Heart right ventricle (tissue), 16 donors: Measurements from ENCODE around the gene DGKB. TPM values are rescaled to one million over a fixed set of nuclear protein-coding genes. Genes with fewer than 3 reads are reported as not detected.

Source experiments
- ATAC-seq, 8 donors: fragments of 200-7000 bp; cut with Tn5 transposase; one replicate each; pipeline ENCODE4 v1.9.1; 2020; ENCODE audit warnings: mild to moderate bottlenecking in 8 of 8, moderate library complexity in 8 of 8, moderate number of reproducible peaks in 1 of 8
- DNase-seq, 2 donors: peaks; one replicate each; pipeline ENCODE4 v3.0.0-alpha.2; 2020
- H3K27ac ChIP-seq, 10 donors: fragments of 200-600 bp; sonication (generic) in 2 of 10; one replicate each; pipeline versions ENCODE4 v1.5.0 to v1.8.0; 2020 to 2022; ENCODE audit warnings: mild to moderate bottlenecking in 3 of 10
- H3K27me3 ChIP-seq, 7 donors: fragments of 200-600 bp; one replicate each; pipeline ENCODE4 v1.8.0; 2021 to 2022; ENCODE audit warnings: mild to moderate bottlenecking in 2 of 7
- H3K36me3 ChIP-seq, 9 donors: fragments of 200-600 bp; sonication (generic) in 1 of 9; one replicate each; pipeline versions ENCODE4 v1.5.0 to v1.8.0; 2020 to 2022; ENCODE audit warnings: mild to moderate bottlenecking in 2 of 9
- H3K4me1 ChIP-seq, 9 donors: fragments of 200-600 bp; sonication (generic) in 1 of 9; one replicate each; pipeline versions ENCODE4 v1.5.0 to v1.8.0; 2020 to 2022; ENCODE audit warnings: mild to moderate bottlenecking in 4 of 9
- H3K4me3 ChIP-seq, 10 donors: fragments of 200-600 bp; sonication (generic) in 2 of 10; one replicate each; pipeline versions ENCODE4 v1.5.0 to v1.8.0; 2020 to 2022; ENCODE audit warnings: mild to moderate bottlenecking in 7 of 10, moderate library complexity in 2 of 10
- H3K9me3 ChIP-seq, 11 donors: fragments of 200-600 bp in 10 of 11; sonication (generic) in 2 of 11; one replicate each; pipeline versions ENCODE4 v1.5.0 to v1.8.0; 2013 to 2022; ENCODE audit warnings: mild to moderate bottlenecking in 2 of 11, control low read depth in 1 of 11, moderate library complexity in 1 of 11
- WGBS, 2 donors: extraction: QIAGEN DNeasy Blood & Tissue Kit; methylation state at CpG; one replicate each; pipeline ENCODE4 v1.1.7; 2013; ENCODE audit warnings: inconsistent platforms in 1 of 2; 5-methylcytosine and 5-hydroxymethylcytosine counted together
- intact Hi-C, 10 donors: fragments of 100-400 bp; cut with DNase I; formaldehyde crosslinking; loops; one replicate each; pipeline versions ENCODE4 v1.11.1 to v1.14.2; 2022
- polyA plus RNA-seq, 2 donors: library from polyadenylated mRNA; stranded (reverse); fragments of 200-250 nt; gene quantifications; one replicate each; pipeline ENCODE4 v1.2.3, GENCODE V29; 2013
- total RNA-seq, 10 donors: library from RNA; stranded (reverse); fragmentation: NEBNext Ultra II Directional in 3 of 10; extraction: Animal tissue kit (Norgen Biotek cat#: 25700) in 3 of 10; gene quantifications; one replicate each; pipeline versions ENCODE4 v1.2.1 to v1.2.4, GENCODE V29; 2021 to 2023
- TF ChIP-seq, protein P1 (sequence below), 9 donors: fragments of 200-600 bp; sonication (generic) in 2 of 9; IDR thresholded peaks; one replicate each; pipeline versions ENCODE4 v1.5.0 to v1.8.0; 2021 to 2022; ENCODE audit warnings: antibody characterized with exemption in 9 of 9, mild to moderate bottlenecking in 5 of 9, moderate library complexity in 1 of 9
- donor health status: Arrhythmogenic right ventricular cardiomyopathy.
- donor health status: ischemic (EF 13 %, LVEDD 7.1; RV severe dilation, severe dysfunction).
- donor health status: healthy with polysubstance abuse.
- donor health status: DM: no; HTN: yes; CAD: no.
- donor health status: DM: no; HTN: no; CAD: no.
- donor health status: ischemic (EF 25% LVEDD 6.9; RV normal size, moderate dysfunction).
- donor health status: ischemic (EF 25% LVEDD 5.7; RV mildly dilated, moderate dysfunction).
- donor health status: healthy.
- donor health status: DM: yes; HTN: yes; CAD: no.
- donor health status: Ischemic cardiomyopathy.
- donor health status: ischemic (EF 35%, LVEDD 5.7; RV mildly dilated, moderate dysfunction).
- donor health status: nonischemic (EF 11% LVEDD 7.7; RV severe dilation, severe dysfunction).
- donor health status: DM: yes; HTN: yes; CAD: no.
- donor health status: PGD.
- donor health status: ischemic (EF 29% LVEDD 5.4; RV normal size, mild dysfunction).
- donor health status: nonischemic (EF 23%, LVEDD 6.1; RV moderate dilation, normal function).

DGKB gene
- total and polyA plus RNA-seq, 12 donors, result under 0.01 to 1.2 (median 0.77) TPM

DNA sequence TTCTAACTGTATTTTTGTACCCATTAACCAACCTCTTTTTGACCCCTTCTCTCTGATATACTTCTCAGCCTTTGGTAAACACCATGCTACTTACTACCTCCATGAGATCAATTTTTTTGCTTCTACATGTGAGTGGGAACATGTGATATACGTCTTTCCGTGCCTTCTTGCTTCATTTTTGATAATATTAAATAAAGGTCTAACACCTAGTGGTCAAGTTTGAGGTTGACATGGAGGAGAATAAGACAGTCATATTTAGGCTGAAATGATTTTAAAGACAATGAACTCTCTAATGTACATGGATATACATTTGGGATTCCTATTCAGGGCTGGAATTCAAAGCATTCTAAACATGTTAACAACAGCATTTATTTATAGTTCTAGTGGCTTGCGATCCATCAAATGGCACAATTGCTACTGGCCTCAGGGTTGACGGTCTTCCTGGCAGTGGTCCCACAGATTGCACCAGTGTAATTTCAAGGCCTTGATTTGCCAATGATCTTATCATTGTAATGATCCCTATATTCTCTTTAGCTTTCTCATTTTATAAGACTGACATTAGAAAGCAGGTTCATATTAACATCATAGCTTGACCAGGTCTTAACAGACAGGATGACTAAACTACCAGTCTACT lies 597.2 kb downstream of the DGKB start:
- TF ChIP-seq, protein P1, sequence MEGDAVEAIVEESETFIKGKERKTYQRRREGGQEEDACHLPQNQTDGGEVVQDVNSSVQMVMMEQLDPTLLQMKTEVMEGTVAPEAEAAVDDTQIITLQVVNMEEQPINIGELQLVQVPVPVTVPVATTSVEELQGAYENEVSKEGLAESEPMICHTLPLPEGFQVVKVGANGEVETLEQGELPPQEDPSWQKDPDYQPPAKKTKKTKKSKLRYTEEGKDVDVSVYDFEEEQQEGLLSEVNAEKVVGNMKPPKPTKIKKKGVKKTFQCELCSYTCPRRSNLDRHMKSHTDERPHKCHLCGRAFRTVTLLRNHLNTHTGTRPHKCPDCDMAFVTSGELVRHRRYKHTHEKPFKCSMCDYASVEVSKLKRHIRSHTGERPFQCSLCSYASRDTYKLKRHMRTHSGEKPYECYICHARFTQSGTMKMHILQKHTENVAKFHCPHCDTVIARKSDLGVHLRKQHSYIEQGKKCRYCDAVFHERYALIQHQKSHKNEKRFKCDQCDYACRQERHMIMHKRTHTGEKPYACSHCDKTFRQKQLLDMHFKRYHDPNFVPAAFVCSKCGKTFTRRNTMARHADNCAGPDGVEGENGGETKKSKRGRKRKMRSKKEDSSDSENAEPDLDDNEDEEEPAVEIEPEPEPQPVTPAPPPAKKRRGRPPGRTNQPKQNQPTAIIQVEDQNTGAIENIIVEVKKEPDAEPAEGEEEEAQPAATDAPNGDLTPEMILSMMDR (IDR thresholded peaks at IDR 0.05), result peak in 1 of 9 donors; percentile 26
- H3K9me3 ChIP-seq, result no peaks in the 10 kb centered on the region
- no peaks in the 10 kb centered on the region for H3K27me3 ChIP-seq
- H3K4me1 ChIP-seq, result peaks cover 0 to 6% (median 0%) of the 10 kb centered on the region in 9 donors
- DNase-seq (peak; percentile 8 to 10), ATAC-seq (peak in 2 of 8 donors; percentile 26 to 52)
- intact Hi-C loops, result no loop called here
- H3K36me3 ChIP-seq, result no peaks in the 10 kb centered on the region
- H3K27ac ChIP-seq, result no peak overlapping the region
- 41 to 51% methylated on average over 4 of the region's 4 CpGs for WGBS, 2 donors
- H3K4me3 ChIP-seq, result no peak overlapping the region

DNA sequence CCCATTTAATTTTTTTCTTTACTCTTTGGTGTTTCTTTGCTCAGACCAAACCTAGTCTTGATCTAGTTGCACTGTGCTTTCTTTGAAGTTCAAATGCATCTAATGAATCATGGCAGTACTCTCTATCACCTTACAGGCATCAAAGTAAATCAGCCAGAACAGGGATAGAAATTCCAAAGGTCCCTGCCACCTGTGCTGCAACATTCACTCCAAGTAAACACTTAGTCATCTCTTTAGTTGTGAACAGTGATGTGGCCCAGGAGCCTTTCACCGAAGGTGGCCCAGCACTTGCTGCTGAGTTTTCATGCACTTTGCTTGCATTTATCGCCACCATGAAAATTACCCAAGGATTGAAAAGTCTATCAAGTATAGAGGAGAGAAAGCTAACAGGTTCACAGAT lies 599.0 kb downstream of the DGKB start:
- Histone ChIP-seq H3K36me3 (no peaks in the 10 kb centered on the region), H3K4me3 (no peak overlapping the region), H3K4me1 (peaks cover 0 to 6% (median 0%) of the 10 kb centered on the region in 9 donors), H3K9me3 (peaks cover 0 to under 1% (median 0%) of the 10 kb centered on the region in 11 donors), H3K27ac (no peak overlapping the region), H3K27me3 (no peaks in the 10 kb centered on the region)
- ATAC-seq (no peak), DNase-seq (no peak)
- 88 to 91% methylated on average over 2 of the region's 2 CpGs for WGBS, 2 donors
- intact Hi-C loops, result no loop called here
- TF ChIP-seq, protein P1 (IDR thresholded peaks at IDR 0.05), result no peak

DNA sequence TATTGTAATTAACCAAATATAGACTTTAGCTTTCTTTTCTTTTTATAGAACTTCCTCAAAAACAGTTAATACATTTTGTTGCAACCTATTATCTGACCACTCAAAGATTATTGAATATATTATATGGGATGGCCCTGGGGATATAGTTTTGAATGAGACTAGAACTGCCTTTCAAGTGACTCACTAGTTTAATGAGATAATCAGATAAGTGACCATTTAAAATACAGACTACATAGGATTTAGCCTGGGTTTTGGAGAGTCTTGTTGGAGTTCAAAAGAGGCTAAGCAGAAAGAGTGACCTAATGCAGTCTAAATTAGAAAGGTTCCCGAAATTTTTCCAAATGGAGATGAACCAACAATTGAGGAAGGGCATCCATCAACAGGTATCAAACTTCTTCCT lies 607.9 kb downstream of the DGKB start:
- Histone ChIP-seq H3K4me1 (no peaks in the 10 kb centered on the region), H3K36me3 (no peaks in the 10 kb centered on the region), H3K4me3 (no peak overlapping the region), H3K27me3 (no peaks in the 10 kb centered on the region), H3K27ac (no peak overlapping the region), H3K9me3 (peaks cover 0 to 13% (median 0%) of the 10 kb centered on the region in 11 donors)
- ATAC-seq (no peak), DNase-seq (no peak)
- 69 to 73% methylated on average over 1 of the region's 1 CpG for whole genome bisulfite sequencing, 2 donors
- TF ChIP-seq, protein P1 (IDR thresholded peaks at IDR 0.05), result no peak
- intact Hi-C loops, result no loop called here

DNA sequence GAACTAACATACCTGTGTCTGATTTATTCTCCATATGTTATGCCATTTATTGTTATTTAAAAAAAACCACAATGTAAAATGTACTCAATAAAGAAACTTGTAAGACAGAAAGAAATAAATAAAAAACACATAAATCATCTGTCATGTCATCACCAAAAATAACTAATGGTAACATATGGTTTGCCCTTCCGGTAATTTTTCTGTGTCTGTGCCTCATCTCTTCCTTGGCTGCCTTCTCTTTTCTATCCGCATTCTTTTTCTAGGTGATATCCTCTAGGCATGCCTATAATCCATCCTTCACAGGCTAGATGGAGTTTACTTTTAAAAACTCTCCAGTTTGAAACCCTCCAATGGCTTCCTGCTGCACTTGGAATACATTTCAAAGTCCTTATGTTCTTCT lies 609.1 kb downstream of the DGKB start:
- WGBS, 2 donors, result 84 to 92% methylated on average over 2 of the region's 2 CpGs
- Histone ChIP-seq H3K4me3 (no peak overlapping the region), H3K27ac (no peak overlapping the region), H3K36me3 (no peaks in the 10 kb centered on the region), H3K9me3 (peaks cover 0 to 12% (median 0%) of the 10 kb centered on the region in 11 donors), H3K4me1 (peaks cover 0 to 8% (median 0%) of the 10 kb centered on the region in 9 donors), H3K27me3 (no peaks in the 10 kb centered on the region)
- TF ChIP-seq, protein P1 (IDR thresholded peaks at IDR 0.05), result no peak
- no peak for DNase-seq
- intact Hi-C loops, result no loop called here
- no peak for ATAC-seq
